ENCODE results near the gene MARCKSL1. TPM values are rescaled to one million over a fixed set of nuclear protein-coding genes. Genes with fewer than 3 reads are reported as not detected.

The MARCKSL1 gene
- total RNA-seq, 2 experiments from 2014 or later, result 120 to 288 TPM

- H3K4me1 ChIP-seq (ENCODE audit: insufficient read depth, low read length, poor library complexity, severe bottlenecking), result peaks cover 7% of the 10 kb centered on the region
- H3K79me2 ChIP-seq (ENCODE audit: insufficient read depth, low read depth, low read length), result no peaks in the 10 kb centered on the region
- no peak overlapping the region for H2AFZ ChIP-seq (ENCODE audit: low read length)
- BruUV-seq (replicated peaks), result no TSS peak
- no peak overlapping the region for H3K4me3 ChIP-seq (ENCODE audit: low read depth, low read length, poor library complexity, severe bottlenecking)
- H3K27ac ChIP-seq (ENCODE audit: low read depth, low read length, poor library complexity, severe bottlenecking), result no peak overlapping the region
- no peaks in the 10 kb centered on the region for H3K9me2 ChIP-seq (ENCODE audit: insufficient read depth, low read length)
- intact Hi-C loops (cut with micrococcal nuclease; ENCODE audit: unreplicated experiment), result no loop called here
- DNase-seq (ENCODE audit: low spot score), result peak; percentile 59
- POLR2A ChIA-PET, result interaction anchor here (0.7 kb wide), 1 partner anchor 119 kb away, joined by 3 read pairs; no protein-coding TSS in a partner anchor
- CTCF ChIA-PET (ENCODE audit: unreplicated experiment), result no interaction called here
- H3K36me3 ChIP-seq (ENCODE audit: insufficient read depth, low read length), result peaks cover 62% of the 10 kb centered on the region; the same call in 1 of the 2 replicates
- no peaks in the 10 kb centered on the region for H3K9me3 ChIP-seq (ENCODE audit: low read length)
- TF ChIP-seq, protein P1, sequence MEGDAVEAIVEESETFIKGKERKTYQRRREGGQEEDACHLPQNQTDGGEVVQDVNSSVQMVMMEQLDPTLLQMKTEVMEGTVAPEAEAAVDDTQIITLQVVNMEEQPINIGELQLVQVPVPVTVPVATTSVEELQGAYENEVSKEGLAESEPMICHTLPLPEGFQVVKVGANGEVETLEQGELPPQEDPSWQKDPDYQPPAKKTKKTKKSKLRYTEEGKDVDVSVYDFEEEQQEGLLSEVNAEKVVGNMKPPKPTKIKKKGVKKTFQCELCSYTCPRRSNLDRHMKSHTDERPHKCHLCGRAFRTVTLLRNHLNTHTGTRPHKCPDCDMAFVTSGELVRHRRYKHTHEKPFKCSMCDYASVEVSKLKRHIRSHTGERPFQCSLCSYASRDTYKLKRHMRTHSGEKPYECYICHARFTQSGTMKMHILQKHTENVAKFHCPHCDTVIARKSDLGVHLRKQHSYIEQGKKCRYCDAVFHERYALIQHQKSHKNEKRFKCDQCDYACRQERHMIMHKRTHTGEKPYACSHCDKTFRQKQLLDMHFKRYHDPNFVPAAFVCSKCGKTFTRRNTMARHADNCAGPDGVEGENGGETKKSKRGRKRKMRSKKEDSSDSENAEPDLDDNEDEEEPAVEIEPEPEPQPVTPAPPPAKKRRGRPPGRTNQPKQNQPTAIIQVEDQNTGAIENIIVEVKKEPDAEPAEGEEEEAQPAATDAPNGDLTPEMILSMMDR (conservative IDR thresholded peaks at IDR 0.05; ENCODE audit: low read length), result peak; percentile 60
- no peak for TF ChIP-seq EZH2phosphoT487 (IDR thresholded peaks at IDR 0.05; ENCODE audit: borderline replicate concordance, low read depth, low read length)
- no peaks in the 10 kb centered on the region for H4K20me1 ChIP-seq (ENCODE audit: insufficient read depth, low read length)
- H3K4me2 ChIP-seq (ENCODE audit: low read length), result no peak overlapping the region
These were observed 36.2 kb upstream of the MARCKSL1 start for GRCh38 chr1:32372149-32372756.

DNA sequence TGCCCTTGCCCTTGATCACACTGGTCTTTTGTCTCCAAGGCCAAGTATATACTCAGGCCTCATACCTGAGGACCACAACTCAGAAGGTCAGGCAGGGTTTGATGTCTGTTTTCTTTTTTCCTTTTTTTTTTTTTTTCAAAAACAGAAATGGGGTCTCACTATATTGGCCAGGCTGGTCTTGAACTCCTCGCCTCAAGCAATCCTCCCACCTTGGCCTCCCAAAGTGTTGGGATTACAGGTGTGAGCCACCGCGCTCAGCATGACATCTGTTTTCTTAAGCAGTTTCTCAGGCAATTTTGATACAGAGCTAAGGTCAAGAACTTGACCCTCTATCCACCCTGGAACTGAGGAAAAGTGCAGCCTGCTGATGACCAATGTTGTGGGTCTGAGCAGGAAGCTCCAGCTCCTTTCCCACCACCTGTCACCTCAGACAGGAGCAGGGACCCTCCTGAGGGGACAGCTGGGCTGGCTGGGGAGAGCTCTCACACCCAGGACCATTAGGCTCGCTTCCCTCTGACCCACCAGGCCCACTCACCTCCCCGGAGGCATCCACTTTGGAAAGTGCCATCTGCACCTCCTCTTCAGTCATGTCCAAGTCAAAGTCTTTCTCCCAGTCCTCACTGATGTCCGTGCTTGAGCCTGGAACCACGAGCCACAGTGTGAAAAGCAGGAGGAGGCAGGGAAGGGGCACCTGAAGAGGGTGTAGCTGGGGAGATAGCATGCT lies 32.0 kb upstream of the MARCKSL1 start:
- ChIA-PET POLR2A (no interaction called here), CTCF (ENCODE audit: unreplicated experiment) (no interaction called here)
- no peak for TF ChIP-seq EZH2phosphoT487 (IDR thresholded peaks at IDR 0.05; ENCODE audit: borderline replicate concordance, low read depth, low read length)
- TF ChIP-seq, protein P1 (conservative IDR thresholded peaks at IDR 0.05; ENCODE audit: low read length), result no peak
- no TSS peak for BruUV-seq (replicated peaks)
- Histone ChIP-seq H2AFZ (ENCODE audit: low read length) (no peak overlapping the region), H3K36me3 (ENCODE audit: insufficient read depth, low read length) (peaks cover 30% of the 10 kb centered on the region; the same call in 1 of the 2 replicates), H3K4me3 (ENCODE audit: low read depth, low read length, poor library complexity, severe bottlenecking) (no peak overlapping the region), H3K9me3 (ENCODE audit: low read length) (no peaks in the 10 kb centered on the region), H3K9me2 (ENCODE audit: insufficient read depth, low read length) (no peaks in the 10 kb centered on the region), H3K79me2 (ENCODE audit: insufficient read depth, low read depth, low read length) (no peaks in the 10 kb centered on the region), H3K4me1 (ENCODE audit: insufficient read depth, low read length, poor library complexity, severe bottlenecking) (peaks cover 7% of the 10 kb centered on the region), H4K20me1 (ENCODE audit: insufficient read depth, low read length) (no peaks in the 10 kb centered on the region), H3K4me2 (ENCODE audit: low read length) (no peak overlapping the region), H3K27ac (ENCODE audit: low read depth, low read length, poor library complexity, severe bottlenecking) (no peak overlapping the region)
- no peak for DNase-seq (ENCODE audit: low spot score)
- intact Hi-C loops (cut with micrococcal nuclease; ENCODE audit: unreplicated experiment), result no loop called here

- H3K79me2 ChIP-seq (ENCODE audit: insufficient read depth, low read depth, low read length), result no peaks in the 10 kb centered on the region
- H3K9me3 ChIP-seq (ENCODE audit: low read length), result no peaks in the 10 kb centered on the region
- H3K4me1 ChIP-seq (ENCODE audit: insufficient read depth, low read length, poor library complexity, severe bottlenecking), result peaks cover under 1% of the 10 kb centered on the region
- H3K4me3 ChIP-seq (ENCODE audit: low read depth, low read length, poor library complexity, severe bottlenecking), result no peak overlapping the region
- H2AFZ ChIP-seq (ENCODE audit: low read length), result no peak overlapping the region
- H3K4me2 ChIP-seq (ENCODE audit: low read length), result no peak overlapping the region
- no TSS peak for BruUV-seq (replicated peaks)
- no peak for DNase-seq (ENCODE audit: low spot score)
- ChIA-PET POLR2A (interaction anchor here (0.7 to 1.2 kb wide), 2 partner anchors 21 to 33 kb away, joined by 3 read pairs; no protein-coding TSS in a partner anchor), CTCF (ENCODE audit: unreplicated experiment) (no interaction called here)
- intact Hi-C loops (cut with micrococcal nuclease; ENCODE audit: unreplicated experiment), result no loop called here
- H3K36me3 ChIP-seq (ENCODE audit: insufficient read depth, low read length), result peaks cover 15% of the 10 kb centered on the region; the same call in 1 of the 2 replicates
- no peak overlapping the region for H3K27ac ChIP-seq (ENCODE audit: low read depth, low read length, poor library complexity, severe bottlenecking)
- H4K20me1 ChIP-seq (ENCODE audit: insufficient read depth, low read length), result no peaks in the 10 kb centered on the region
- no peaks in the 10 kb centered on the region for H3K9me2 ChIP-seq (ENCODE audit: insufficient read depth, low read length)
- TF ChIP-seq EZH2phosphoT487 (IDR thresholded peaks at IDR 0.05; ENCODE audit: borderline replicate concordance, low read depth, low read length), result no peak
- TF ChIP-seq, protein P1 (conservative IDR thresholded peaks at IDR 0.05; ENCODE audit: low read length), result no peak
These were observed 29.4 kb upstream of the MARCKSL1 start for GRCh38 chr1:32365445-32365844.
